ENCODE measurements around the gene NUDT4.

Gene NUDT4

DNA sequence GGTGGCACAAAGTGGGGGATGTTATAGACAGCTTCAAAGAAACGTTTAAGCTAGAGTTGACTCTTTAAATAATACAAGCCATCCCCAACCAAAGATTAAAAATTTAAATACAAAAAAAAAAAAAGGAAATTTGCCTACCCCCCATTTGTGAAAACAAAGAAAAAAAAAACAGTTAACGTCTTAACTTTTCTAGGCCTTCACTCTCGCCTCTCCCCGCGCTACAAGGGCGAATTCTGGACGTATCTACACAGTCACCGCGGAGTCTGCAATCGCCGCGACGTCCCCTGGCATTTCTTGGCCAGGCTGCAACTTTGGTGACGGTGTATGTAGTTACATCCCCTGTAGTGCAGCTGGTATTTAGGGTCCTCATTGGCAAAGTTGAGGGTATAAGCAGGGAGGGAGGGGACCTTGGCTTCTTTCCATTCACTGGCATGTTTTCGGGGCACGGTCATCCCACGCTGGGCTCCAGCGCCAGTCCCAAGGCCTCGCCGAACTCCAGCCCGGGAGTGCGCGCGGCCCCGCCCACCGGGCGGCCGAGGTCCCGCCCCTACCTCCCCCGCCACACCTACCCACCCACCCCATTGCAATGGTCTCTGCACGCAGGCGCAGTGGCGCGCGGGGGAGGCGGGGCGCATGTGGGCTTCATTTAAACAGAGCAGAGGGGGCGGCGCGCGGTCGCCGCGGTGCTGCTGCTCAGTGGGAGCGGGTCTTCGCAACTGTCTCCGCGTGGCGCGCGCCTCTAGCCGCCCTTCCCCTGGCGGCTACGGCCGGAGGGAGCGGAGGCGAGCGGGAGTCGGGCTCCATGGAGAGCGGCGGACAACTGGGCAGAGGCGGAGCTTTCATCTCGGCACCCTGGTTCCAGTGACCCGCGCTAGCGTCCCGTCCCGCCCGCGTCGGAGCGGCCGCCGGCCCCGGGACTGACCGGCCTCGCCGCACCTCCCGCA, at the start of gene NUDT4:
Gene NUDT4, plus strand, starts transcription at position 674 of the 944 bp plus-strand sequence. CDS start 398 bp downstream, outside the sequence.
- DNase-seq: peak; percentile 68 to 99 (median 89)

GRCh38 chr12:93333054-93333453, 44.7 kb upstream of the NUDT4 start:
- no peak for DNase-seq

DNA sequence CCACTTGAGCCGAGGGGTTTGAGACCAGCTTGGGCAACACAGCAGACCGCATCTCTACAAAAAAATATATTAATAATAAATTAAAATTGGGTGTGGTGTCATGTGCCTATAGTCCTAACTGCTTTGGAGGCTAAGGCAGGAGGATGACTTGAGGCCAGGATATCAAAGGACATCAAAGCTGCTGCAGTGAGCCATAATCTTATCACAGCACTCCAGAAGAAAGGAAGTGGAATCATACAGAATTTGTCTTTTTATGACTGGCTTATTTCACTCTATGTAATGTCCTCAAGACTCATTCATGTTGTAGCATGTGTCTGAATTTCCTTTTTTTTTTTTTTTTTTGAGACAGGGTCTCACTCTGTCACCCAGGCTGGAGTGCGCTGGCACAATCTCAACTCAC, 43.9 kb upstream of the NUDT4 start:
- no peak for DNase-seq

DNA sequence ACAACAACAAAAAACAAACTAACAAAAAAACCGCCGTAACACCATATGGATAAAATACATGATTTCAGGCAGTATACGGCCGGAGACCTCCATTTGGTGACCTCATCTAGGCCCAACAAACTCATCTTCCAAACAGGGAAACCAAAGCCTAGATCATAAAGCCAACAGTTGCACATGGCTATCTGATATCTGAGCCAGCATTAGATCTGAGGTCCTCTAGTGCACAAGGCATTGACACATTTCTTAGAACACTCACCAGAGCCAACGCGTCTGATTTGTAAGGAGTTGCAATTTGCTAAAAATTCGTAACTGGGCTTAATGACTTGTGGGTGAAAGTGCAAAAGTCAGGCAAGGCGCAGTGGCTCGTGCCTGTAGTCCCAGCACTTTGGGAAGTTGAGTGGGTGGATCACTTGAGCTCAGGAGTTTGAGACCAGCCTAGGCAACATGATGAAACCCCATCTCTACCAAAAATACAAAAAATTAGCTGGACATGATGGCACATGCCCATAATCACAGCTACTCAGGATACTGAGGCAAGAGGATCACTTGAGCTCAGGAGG, 42.0 kb upstream of the NUDT4 start:
- no peak for DNase-seq

DNA sequence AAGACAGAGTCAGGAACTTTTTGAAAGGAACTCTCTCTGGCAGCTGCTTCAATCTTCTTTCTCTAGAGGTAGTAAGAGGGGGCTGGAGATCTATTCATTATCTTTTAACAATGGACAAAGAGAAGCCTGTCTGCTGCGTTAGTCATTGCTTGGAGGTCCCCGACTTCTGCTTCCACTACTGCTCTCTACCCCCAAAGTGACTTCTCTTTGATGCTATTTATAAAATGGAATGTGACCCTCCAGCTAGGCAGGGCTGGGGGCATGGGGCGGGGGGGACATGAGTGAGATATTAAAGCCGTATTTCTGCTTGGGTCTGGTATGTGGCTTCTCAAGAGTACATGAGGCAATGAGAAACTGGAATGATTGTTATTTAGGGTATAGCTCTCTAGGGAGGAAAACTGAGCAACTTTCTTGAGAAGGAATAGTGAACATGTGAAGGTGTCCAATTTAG, 41.4 kb upstream of the NUDT4 start:
- DNase-seq: no peak

DNA sequence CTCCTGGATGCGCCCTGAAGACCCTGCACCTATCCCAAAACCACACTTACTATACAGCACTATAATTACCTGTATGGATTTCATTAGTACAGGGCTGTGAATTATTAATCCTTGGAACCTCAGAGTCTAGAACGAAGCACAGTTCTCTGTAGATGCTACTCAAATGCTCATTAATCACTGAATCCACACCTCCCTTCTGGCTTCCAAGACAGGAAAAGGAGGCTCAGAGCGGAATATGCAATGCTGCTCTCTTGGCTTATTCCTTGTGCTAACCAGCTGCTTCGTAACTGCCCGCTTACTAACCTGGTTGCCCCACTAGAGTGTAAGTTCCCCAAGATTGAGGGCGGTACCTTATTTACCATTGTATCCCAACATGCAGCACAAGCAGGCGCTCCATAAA, 39.1 kb upstream of the NUDT4 start:
- DNase-seq: no peak

GRCh38 chr12:93339695-93340094, 38.0 kb upstream of the NUDT4 start:
- DNase-seq: no peak

DNA sequence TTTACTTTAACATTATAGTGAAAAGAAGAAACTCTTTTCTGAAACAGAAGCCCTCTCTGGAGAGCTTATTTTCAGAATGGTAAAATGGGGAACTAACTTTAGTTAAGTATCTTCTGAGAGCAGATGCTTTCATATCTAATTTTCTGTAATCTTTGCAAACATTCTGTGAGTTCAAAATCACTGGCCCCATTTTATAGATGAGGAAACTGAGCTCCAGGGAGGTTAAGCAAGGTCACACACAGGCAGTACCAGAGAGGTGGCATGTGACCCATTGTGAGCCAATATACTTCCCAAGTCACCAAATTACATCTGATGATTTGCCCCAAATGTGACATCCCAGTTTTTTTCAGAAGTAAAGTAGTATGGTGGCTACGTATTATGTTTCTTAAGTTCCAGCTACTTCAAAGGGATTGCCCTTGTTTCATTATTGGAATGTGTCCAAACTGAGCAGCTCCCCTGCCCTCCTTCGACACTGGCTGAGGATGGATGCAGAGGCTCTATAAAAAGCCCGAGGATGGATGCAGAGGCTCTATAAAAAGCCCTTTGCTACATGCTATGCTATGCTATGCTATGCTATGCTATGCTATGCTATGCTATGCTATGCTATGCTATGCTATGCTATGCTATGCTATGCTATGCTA, 36.2 kb upstream of the NUDT4 start:
- no peak for DNase-seq

DNA sequence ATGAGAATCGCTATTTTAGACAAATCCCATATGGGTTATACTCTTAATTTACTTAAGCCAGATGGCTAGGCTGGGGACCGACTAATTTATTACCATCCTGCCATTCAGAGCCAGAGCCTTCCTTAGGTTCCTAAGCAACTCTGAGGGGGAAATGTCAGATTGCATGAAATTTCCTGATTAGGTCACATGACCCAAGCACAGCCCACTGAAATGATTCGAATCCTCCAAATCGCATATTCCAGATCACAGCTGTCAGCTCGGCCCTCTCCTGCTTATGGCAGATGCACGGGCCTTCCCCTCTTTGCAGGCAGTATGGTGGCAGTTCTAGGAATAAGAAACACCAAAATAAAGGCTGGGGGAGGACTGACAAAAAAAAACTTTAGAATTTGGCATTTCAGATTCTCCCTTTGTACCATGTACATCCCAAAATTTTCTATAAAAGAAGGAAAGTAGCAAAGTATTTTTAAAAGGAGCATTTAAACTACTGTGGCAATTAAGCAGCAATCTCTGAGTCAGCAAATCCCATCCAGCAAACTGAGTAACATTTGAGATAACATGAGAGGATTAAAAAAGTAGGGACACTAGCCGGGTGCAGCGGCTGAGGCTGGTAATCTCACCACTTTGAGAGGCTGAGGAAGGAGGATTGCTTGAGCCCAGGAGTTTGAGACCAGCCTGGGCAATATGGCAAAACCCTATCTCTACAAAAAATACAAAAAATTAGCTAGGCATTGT, 30.5 kb upstream of the NUDT4 start:
- peak in 12 of 56 donors; percentile 1 to 47 (median 12) for DNase-seq

- no peak for DNase-seq
Observed at GRCh38 chr12:93348575-93349435, 28.9 kb upstream of the NUDT4 start.

DNA sequence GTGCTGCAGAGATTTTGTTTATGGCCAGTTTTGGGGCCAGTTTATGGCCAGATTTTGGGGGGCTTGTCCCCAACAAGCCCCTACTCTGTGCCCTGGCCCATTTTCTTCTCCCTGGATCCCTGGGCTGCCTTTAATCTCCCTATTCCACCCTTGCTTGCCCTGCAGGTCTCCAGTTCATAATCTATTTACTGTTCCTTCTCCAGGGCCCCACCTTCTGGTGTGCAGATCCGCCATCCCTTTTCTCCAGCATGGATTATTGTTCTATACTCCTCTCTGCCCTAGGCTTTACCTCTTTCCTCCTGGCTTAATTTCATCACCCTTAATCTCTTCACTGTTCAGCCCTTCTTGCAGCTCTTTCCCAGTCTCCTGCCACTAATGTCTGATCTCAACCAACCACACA, 26.0 kb upstream of the NUDT4 start:
- no peak for DNase-seq

DNA sequence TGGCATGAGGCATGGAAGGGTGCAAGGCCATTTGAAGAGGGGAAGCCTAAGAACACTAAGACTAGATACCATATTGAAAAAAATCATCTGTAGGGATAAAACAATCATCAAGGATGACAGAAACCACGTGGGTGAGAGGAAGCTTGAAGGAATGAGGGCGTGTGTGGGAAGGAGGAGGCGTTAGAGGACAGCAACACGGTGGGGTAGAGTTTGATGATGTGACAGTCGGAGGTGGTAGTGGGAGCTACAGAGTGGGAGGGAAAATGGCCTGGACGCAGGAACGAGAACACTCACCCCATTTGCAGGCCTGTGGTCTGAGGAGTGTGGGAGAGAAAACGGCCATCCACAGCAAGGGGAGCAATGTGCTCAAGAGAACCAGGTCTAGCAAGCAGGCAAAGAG, 25.4 kb upstream of the NUDT4 start:
- DNase-seq: no peak

DNA sequence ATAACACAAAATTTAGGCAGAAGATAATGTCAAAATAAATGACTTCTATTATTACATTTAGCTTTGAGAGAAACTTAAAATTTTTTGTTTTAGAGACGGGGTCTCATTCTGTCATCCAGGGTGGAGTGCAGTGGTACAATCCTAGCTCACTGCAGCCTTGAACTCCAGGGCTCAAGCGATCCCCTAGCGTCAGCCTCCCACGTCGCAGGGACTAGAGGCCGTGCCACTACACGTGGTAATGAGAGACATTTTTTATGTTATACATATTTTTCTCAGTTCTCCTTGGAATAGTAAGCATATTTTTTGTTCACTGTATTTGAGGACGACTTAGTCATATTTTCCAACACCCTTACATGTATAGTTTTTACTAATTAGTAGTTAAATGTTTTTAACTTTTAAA, 21.5 kb upstream of the NUDT4 start:
- DNase-seq: no peak

GRCh38 chr12:93358058-93358457, 19.7 kb upstream of the NUDT4 start:
- no peak for DNase-seq

DNA sequence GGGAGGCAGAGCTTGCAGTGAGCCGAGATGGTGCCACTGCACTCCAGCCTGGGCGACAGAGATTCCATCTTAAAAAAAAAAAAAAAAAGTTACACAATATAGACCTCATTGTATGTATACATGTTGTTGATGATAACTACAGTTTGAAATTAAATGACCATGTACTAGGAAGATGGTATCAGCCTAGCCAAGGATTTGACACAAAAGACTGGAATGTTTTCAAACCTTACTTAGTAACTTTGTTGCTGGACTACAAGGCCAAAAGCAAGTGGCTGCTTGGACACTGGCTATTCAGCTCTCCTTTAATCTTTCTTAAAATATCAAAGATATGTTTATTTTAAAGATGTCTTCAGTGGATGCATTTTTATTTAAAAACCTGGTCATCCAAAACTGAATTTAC, 18.9 kb upstream of the NUDT4 start:
- DNase-seq: no peak

DNA sequence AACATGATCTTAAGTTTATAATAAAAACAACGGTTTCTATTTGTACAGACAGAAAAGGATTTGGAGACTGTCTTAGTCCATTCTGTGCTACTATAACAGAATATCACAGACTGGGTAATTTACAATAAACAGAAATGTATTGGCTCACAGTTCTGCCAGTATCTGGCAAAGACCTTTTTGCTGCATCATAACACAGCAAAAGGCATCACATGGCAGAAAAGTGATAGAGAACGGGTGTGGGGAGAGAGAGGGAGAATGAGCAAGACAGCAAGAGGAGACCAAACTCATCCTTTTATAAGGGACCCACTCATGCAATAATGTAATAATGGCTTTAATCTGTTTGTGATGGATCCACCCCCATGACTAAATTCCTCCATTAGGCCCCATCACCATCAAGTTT, 17.0 kb upstream of the NUDT4 start:
- peak in 1 of 56 donors; percentile 1 for DNase-seq

GRCh38 chr12:93361151-93361919, 16.4 kb upstream of the NUDT4 start:
- peak in 4 of 56 donors; percentile 5 to 14 (median 9) for DNase-seq

DNA sequence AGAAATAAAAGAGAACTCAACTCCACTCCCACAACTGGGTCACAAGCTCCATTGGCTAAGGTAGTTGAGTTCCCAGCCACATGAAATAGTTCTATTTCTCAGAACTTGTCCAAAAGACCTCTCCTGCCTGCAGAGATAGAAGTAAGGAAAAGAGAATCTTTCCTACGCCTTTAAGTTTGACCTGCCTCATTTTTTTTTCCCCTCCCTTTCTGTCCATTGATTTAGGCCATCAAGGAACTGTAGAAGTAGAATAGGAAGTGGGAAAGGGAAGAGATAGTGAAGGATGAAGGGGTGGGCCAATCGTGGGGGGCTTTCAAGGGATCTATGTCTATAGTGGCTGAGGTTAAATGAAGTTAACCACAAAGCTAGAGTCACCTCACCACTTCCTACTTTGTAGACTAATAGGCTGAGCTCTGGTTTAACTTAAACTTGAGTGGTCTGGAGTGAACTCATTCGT, 13.9 kb upstream of the NUDT4 start:
- DNase-seq: no peak

DNA sequence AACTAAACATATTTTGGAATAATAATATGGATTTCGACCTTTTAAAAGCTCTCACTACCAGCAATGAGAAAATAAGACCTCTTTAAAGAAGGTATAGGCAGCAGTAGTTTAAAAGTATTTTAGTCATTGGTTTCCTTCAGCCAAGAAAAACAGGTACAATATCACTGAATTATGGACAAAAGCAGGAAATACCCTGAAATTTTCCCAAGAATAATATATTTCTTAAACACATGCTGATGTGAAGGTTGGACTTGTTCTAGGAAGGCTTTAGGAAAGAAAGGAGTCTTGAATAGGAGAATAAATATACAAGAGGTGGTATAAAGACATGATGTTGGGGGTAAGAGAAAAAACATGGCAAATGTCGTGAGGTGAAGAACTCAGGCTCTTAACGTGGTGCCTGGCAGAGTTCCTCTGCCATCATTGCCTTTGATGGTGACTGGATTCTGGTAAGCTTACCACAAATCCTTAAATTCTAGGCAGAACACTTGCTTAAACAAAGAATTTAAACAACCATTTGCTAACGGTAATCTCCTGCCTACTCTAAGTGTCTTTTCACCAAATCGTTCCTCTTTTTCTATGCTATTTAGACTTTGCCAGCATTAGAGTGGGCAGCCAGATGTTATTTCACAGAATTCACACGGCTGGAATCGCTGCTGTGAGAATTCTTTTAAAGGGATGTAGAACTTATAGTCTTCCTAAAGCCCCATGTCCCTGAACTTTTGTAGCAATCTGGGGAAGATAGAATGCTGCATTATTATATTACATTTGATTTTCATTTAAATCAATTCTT, 11.9 kb upstream of the NUDT4 start:
- DNase-seq: no peak

Data from amygdala (tissue), 56 donors.